GM19023 (cell line): ENCODE results near the gene MAD2L1.

Experiments used
- ATAC-seq: cut with Tn5 transposase; IDR thresholded peaks from one replicate; pipeline ENCODE4 v1.9.1; 2021; ENCODE audit warnings: mild to moderate bottlenecking, moderate library complexity; ENCODE audit not compliant: unreplicated experiment

The MAD2L1 gene

GRCh38 chr4:120062663-120063195 is 3.9 kb downstream of the MAD2L1 start:
- ATAC-seq, result no peak

GRCh38 chr4:120059036-120059435 is 7.6 kb downstream of the MAD2L1 start:
- no peak for ATAC-seq

- ATAC-seq, result no peak
Observed at GRCh38 chr4:120057416-120057815, 9.2 kb downstream of the MAD2L1 start.

- ATAC-seq, result no peak
Observed at GRCh38 chr4:120056246-120056645, 10.4 kb downstream of the MAD2L1 start.

GRCh38 chr4:120055795-120056194 is 10.9 kb downstream of the MAD2L1 start:
- no peak for ATAC-seq

GRCh38 chr4:120055162-120055561 is 11.5 kb downstream of the MAD2L1 start:
- no peak for ATAC-seq

GRCh38 chr4:120053911-120054310 is 12.7 kb downstream of the MAD2L1 start:
- ATAC-seq, result peak; percentile 41

GRCh38 chr4:120052856-120053255 is 13.8 kb downstream of the MAD2L1 start:
- no peak for ATAC-seq

GRCh38 chr4:120051253-120051652 is 15.4 kb downstream of the MAD2L1 start:
- no peak for ATAC-seq

GRCh38 chr4:120049732-120050494 is 16.7 kb downstream of the MAD2L1 start:
- peak; percentile 96 for ATAC-seq

GRCh38 chr4:120043828-120044227 is 22.8 kb downstream of the MAD2L1 start:
- no peak for ATAC-seq

- no peak for ATAC-seq
Observed at GRCh38 chr4:120037411-120037810, 29.2 kb downstream of the MAD2L1 start.

GRCh38 chr4:120034913-120035312 is 31.7 kb downstream of the MAD2L1 start:
- no peak for ATAC-seq

GRCh38 chr4:120026853-120027252 is 39.8 kb downstream of the MAD2L1 start:
- ATAC-seq, result no peak

- no peak for ATAC-seq
Observed at GRCh38 chr4:120025516-120025915, 41.1 kb downstream of the MAD2L1 start.

GRCh38 chr4:120018786-120019185 is 47.9 kb downstream of the MAD2L1 start:
- ATAC-seq, result no peak

GRCh38 chr4:120017939-120018692 is 48.5 kb downstream of the MAD2L1 start:
- ATAC-seq, result no peak

GRCh38 chr4:120011725-120012124 is 54.9 kb downstream of the MAD2L1 start:
- no peak for ATAC-seq

GRCh38 chr4:120010646-120011045 is 56.0 kb downstream of the MAD2L1 start:
- no peak for ATAC-seq

GRCh38 chr4:120009731-120010130 is 56.9 kb downstream of the MAD2L1 start:
- ATAC-seq, result no peak

- no peak for ATAC-seq
Observed at GRCh38 chr4:120008957-120009356, 57.7 kb downstream of the MAD2L1 start.

GRCh38 chr4:120007896-120008436 is 58.7 kb downstream of the MAD2L1 start:
- ATAC-seq, result no peak
